CD4-positive, alpha-beta T cell treated with Interleukin-4 for 1 hour (primary cell): ENCODE data around the gene KCNG4.

Experiments
- DNase-seq, 2 donors: peaks; one replicate each; pipeline ENCODE4 v3.0.0-alpha.2; 2020 to 2022

Gene KCNG4

DNA sequence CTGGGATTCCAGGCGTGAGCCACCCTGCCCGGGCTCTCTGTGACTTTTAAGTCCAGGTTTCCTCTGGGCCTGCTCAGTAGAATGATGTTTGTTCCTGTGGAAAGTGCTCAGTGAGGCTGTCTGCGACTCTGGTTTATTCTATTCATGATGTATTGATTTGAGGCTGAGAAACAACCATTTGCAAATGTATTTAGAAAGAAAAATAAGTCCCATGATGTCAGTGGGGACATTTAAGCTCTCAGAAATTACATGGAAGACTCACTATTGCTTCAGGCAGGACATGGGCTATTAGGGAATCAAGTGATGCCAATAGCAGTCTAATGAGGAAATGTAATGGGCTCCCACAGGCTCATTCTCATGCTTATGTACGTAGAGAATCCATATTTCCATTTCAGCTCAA lies 22.2 kb upstream of the KCNG4 start:
- DNase-seq = no peak

DNA sequence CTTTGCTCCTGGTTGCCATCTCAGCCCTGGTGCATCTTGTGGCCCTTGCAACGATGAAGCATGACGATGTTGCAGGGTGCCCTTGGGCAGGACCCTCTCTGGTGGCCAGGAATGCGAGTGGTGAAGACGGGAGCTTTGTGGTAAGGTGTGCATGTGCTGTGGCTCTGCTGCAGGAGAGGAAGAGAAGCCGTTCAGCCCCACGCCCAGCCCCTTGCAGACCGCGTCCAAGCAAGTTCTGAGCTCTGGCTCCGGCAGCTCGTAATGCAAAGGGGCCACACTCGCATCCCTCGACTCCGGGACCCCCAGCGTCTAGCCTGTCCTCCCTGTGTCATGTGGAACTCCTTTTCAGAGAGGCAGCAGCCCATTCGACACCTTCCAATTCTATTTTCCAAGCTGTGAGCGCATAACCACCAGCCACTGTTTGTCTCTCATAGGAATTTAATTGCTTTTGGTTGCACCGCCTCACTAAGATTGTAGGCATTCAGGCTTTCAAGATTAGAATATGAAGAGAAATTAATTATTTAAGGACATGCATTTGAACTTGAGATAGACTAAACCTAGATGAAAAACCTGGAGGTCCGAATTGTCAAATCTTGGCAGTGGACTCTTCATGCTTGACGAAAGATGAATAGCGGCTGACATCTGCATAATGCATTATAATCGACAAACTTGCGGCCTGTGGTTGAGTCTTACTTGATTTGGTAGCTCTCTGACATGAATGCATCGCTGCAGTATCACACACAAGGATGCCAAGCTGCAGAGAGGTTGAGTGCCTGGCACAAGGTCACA lies 21.1 kb upstream of the KCNG4 start:
- no peak for DNase-seq

DNA sequence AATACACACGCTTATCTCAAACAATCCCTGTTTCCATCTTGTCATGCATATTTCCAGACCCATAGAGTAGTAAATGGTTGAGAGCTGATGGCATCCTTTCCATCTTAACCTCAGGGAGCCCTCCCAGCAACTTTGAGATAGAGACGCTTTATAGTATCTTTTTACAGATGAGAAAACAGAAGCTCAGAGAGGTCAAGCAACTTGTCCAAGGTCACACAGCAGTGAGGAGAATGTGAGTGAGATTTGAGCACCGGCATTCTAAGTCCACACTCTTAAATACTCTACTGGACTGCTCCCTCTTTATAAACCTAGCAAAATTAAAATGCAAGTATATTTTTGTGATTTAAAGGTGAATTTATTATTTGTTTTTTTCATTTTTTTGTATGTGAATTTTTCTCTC lies 19.9 kb upstream of the KCNG4 start:
- DNase-seq = no peak

DNA sequence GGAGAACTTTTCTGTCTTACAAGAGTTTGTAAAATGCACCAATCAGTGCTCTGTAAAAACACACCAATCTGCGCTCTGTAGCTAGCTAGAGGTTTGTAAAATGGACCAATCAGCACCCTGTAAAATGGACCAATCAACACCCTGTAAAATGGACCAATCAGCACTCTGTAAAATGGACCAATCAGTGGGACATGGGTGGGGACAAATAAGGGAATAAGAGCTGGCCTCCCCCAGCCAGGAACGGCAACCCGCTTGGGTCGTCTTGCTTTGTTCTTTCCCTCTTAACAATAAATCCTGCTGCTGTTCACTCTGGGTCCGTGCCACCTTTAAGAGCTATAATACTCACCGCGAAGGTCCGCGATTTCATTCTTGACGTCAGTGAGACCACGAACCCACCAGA lies 18.5 kb upstream of the KCNG4 start:
- DNase-seq = no peak

DNA sequence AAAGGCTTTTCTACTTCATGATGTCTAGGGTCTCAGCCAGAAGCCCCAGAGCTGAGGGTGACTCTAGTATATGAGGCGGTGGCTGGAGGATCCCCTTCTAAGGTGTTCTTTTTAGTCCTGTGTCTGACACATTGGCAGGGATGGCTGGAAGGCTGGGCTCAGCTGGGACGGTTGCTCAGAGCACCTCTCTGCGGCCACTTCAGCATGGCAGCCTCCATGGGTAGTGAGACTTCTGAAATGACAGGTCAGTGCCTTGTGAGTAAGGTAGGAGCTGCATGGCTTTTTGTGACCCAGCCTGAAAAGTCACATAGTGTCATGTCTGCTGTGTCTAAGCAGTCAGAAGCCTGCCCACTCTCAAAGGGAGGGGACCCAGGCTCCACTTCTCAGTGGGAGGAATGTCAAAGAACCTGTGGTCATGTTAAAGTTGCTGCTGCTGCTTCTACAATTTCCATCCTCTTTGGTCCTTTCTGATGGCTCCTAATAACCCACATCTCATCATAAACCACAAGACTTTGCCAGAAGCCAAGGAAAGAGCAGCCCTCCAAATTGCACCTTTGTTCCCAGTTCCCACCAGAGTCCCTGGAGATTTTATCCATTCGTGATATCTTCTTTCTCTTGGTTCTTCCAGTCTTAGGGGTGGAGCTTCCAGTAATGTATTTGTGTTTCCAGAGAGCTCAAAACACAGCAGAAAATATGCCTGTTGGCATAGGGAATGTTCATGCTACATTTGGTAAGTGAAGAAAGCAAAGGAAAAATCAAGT lies 15.4 kb upstream of the KCNG4 start:
- no peak for DNase-seq

DNA sequence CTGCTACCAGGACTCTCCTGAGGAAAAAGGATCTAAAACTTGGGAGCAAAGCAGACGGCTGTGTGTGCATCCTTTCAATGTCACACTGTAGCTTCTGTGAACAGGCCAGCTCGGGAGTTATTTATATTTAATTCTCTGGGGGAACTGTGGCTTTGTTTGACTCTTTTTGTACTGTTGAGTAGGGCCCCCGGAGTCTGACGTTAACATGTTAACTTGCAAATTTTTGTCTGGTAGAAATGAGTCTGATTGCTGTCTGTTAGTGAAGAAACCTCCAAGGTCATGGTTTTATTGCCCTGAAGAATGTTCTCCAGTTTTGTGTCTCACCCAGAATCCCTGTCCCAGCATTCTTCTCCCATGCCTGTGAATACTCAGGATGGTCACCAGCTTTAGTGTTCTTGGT lies 14.2 kb upstream of the KCNG4 start:
- no peak for DNase-seq

DNA sequence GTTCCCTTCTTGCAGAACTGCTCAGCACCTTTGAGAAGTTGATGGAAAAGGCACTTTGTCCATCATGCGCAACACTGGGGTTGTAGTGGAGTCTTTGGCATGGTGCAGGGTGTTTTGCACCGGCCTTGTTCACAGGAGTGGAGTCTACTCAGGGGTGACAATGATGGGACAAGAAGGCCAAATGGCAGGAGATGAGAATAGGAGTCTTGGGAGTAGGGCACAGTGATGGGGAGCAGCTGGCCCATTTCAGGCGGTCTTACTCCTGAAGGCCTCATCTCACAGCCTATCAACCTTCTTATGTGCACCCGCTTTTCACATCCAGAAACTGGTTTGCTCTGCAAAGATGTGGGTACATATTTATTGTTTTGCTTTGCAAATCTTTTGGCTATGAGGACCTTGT lies 13.4 kb upstream of the KCNG4 start:
- DNase-seq = no peak

DNA sequence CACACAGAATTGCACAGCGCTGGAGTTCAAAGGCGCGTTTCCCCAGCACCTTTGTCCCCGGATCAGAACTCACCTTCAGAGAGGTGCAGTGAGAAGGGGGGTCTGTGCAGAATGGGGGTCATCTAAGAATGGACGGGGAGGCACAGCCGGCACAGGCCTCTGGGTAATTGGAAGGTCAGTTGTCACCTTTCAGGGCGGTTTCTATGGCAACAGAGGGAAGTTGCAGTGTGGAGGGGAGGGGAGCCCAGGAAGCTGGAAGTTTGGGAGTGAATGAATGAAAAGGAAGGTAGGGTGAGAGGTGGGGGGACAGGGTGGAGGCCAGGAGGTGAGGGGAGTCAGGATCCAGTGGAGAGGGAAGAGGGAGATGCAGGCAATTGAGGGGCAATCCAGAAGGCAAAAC lies 12.4 kb upstream of the KCNG4 start:
- DNase-seq = no peak

DNA sequence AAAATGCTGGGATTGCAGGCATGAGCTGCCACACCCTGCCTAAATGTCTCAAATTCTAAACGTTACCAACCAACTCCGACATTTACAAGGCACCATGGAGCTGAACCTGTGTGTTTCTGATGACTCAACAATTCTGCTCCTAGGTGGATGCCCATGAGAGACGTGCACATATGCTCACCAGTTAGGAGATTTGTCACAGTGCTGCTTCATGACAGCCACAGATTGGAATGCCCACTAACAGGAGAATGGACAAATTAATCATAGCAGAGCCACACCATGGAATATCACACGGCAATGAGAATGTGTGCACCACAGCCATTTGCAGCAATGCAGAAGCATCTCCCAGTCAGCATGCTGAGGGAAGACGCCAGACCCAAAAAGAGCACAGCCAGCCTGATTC lies 8.0 kb upstream of the KCNG4 start:
- DNase-seq = no peak

DNA sequence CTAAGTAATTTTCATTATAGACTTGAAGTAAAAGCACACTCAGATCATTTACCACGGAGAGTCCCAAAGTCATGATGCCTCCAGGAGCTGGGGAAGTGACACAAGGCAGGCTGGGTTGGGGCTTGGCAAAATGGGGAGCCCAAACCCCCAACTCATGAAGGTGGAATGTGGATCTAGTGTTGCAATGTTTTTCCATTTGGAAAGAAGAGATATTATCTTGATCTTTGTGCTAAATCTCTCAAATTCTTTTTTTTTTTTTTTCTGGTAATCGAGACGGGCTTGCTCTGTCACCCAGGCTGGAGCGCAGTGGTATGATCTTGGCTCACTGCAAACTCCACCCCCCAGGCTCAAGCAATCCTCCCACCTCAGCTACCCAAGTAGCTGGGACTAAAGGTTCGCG lies 7.5 kb upstream of the KCNG4 start:
- DNase-seq = no peak

DNA sequence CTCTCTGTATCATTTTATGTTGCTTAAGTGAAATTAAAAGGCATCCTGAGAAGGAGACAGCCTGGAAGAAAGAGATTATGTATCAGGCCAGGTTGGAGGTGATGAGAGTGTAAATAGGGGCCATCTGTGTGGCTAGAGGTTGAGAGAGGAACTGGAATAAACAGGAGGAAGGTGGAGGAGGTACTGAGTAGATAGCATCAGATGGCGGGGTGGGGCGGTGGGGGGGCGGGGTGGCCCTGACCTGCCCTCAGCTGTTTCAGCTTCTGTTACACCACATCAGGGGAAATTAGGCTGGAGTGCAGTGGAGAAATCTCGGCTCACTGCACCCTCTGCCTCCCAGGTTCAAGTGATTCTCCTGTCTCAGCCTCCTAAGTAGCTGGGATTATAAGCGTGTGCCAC lies 6.9 kb upstream of the KCNG4 start:
- DNase-seq = no peak

DNA sequence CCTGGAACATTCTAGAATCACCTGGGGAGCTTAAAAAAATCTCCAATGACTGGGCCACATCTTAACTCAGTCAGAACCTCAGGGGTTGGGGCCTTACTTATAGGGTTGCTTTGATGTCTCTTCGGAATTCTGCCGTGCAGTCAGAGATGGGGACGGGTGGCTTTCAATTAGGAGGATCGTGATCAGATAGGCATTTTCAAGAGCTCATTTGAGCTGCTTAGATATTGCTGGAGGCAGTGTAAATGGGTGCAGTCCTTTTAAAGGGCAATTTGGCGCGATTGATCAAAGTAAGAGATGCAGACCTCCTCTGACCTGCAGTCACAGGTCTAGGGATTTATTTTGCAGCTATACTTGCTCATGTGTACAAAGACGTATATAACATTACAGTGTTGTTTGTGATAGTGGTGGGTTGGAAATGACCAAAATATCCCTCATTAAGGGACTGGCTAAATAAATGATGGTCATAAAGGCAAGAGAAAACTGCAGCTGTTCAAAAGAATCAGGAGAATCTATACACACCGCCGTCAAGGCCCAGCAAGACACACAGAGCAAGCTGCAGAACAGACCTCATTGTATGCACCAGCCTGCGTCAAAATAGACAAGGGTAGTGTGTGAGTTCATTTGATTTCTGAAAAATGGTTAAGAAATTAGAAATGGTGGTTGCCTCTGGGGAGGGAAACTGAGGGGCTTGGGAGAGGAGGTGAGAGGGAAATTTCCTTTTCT lies 6.3 kb upstream of the KCNG4 start:
- DNase-seq = no peak

DNA sequence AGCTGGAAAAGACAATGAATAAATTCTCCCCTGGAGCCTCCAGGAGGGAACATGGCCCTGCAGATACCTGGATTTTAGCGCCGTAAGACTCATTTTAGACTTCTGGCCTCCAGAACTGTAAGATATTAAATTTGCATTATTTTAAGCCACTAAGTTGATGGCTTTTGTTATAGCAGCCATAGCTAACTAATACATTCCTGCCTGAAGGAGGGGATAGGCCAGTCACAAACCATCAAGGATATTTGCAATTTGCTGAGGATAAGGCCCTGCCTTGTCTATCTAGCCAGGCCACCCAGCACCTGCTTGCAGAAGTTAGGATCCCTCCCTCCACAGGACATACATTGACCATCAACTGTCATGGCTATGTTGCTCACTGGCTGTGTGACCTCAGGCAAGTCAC lies 4.9 kb upstream of the KCNG4 start:
- no peak for DNase-seq

DNA sequence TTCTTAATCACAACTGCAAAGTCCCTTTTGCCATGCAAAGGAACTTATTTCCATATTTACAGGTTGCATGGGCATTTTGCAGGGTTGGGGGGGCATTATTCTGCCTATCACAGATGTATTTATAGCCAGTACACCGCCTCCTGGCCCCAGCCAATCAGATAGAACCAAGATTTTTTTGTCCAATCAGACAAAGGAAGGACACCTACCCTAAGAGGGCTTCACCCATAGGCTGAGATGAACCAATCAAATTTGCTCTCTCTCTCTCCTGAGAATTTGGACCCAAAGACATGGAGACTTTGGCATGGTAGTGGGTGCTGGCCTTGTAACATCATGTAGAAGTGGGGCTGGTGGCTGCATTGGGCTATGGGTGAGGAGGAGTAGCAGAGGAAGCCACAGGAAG lies 3.9 kb upstream of the KCNG4 start:
- DNase-seq = no peak

DNA sequence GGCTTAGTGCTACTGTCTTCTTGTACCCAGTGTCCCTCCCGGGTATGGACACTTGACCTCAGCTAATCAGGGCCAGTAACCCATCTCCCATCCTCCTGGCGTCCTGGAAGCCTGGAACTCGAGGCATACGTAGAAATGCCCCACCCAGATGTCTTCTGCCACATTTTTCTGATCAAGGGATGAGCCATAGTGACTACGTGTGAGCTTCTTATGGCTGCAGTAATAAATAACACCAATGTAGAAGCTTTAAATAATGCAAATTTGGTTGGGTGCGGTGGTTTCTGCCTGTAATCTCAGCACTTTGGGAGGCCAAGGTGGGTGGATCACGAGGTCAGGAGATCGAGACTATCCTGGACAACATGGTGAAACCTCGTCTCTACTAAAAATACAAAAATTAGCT lies 3.0 kb upstream of the KCNG4 start:
- DNase-seq = no peak

DNA sequence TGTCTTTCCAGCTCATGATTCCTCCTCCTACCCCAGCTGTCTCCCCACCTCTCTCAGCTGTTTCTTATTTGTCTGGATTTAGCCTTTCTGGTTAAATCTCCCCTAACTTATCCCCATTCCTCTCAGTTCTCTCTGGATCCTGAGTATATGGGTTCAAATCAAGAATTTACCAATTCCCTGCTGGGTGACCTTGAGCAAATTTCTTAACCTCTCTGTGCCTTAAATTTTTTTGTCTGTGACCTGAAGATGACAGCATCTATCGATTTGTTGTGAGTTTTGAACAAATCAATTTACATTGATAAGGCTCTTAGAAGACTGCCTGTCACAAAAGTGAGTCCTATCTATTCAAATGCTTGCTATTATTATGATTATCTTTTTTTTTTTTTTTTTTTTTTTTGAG lies 2.0 kb upstream of the KCNG4 start:
- no peak for DNase-seq

DNA sequence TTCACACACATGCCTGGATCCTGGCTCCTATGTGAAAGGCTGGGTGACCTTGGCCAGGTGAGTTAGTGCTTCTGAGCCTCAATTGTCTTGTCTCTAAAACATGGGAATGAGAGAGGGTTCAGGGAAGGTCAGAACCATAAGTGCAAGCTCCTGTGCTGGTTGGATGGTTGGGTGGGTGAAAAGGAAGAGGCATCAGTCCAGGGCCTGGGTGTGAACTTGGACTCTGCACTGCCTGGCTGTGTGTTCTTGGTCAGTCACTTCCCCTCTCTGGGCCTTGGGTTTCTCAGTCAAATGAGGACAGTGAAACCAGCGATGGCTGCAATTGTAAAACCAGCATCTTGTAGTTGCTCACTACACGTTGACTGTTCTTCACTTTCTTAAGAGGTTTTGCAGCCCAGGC lies 643 bp upstream of the KCNG4 start:
- no peak for DNase-seq

DNA sequence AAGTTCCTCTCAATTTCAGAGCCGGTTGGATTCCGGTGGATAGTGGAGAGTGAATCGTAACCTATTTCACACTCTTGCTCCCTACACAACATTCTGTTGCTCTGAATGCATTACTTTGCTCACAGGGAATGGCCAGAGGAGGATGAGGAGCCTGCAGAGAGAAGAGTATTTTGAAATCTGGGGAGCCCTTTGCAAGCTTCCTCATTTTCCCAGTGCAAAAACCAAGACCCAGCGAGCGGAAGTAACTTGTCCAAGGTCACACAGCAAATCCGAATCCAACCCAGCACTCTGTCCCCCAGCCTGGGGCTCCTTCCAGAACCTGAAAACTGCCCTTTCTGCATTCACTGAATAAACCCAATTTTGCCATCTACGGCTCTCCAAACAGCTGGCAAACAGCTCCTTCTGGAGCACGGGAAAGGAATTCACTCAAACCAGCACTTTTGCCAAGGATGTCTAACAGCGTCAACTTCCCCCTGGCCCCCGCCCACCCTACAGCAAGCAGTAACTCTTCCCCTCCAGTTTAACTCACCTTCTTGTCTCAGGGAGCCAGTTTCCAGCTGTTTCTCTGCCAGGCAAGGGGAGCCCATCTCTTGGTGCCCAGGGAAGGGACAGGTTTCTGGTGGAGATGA lies 557 bp downstream of the KCNG4 start:
- peak in 1 of 2 donors; percentile 13 for DNase-seq

DNA sequence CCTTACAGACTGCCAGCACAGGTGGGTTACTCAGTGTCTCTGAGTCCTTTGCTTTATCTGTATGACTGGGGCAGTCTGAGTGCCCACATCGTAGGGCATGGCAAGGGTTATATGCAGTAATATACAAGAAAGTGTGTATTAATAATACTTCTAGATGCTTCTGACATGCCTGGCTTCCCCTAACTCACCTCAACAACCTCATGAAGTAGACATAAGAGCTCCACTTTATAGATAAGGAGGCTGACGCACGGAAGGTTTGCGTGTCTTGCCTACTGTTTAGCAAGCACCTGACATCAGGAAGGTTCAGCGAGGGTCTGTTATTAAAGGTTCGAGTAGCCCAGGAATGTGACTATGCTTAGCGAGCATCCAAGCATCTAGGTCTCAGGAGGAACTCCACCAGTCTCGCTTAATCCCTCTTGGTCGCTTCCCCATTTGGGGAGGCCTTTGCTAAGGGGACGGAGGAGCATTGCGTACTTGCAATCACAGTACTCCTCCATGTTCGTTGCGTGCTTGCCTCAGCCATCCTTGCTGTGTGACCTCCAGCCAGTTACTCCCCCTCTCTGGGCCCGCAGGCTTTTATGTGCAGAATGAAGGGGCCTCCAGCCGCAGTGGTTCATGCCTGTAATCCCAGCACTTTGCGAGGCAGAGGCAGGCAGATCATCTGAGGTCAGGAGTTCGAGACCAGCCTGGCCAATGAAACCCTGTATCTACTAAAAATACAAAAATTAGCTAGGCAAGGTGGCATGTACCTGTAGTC lies 1.6 kb downstream of the KCNG4 start:
- DNase-seq = no peak

DNA sequence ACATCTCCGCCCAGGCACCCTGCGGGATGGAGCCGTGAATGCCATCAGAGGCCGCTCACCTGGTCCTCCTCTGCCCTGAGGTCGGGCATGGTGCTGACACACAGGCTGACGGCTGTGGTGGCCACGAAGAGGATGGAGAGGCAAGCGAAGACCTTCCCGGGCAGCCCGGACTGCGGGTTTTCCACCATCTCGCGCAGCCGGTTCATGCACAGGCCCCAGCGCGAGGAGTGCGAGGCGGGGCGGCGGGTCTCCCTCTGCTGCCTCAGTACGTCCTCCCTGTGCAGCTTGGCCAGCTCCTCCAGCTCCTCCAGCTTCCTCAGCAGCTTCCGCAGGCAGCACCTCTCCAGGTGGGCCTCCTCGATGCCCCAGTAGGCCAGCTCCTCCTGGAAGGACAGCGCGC lies 3.1 kb downstream of the KCNG4 start:
- no peak for DNase-seq

DNA sequence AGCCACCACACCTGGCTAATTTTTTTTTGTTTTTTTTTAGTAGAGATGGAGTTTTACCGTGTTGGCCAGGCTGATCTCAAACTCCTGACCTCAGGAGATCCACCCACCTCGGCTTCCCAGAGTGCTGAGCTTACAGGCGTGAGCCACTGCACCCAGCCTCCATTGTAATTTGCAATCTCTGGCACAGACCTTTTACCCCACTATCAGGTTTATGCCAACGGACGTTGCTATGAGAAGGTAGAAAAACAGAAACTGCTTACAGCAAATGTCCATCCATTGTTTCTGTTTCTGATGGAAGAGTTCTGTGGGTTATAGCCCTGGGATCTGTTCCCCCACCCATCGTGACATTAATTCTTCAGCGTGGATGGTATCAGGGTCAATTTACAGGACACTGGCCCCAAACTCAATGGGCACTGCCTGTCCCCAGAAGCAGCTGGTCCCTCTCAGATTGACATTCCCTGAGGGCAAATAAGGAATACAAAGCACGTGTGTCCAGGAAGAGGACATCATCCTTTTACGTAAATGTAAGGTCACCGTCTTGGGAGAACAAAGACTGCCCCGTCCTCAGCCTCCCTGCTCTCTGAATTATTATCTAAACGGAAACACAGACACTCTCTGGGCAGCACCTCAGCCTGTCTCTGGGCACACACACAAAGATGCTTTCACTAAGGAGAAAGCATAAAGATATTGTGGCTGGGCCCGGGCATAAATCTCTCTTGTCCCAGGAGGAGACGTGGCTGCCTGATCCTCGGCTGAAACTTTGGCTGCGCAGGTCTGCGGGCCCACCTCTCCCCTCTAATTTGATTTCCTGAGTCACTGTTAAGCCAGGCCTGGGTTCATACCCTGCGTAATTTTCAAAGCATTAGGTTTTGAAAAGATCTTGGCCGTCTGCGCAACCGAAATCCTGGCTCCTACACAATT lies 5.2 kb downstream of the KCNG4 start:
- DNase-seq = no peak

DNA sequence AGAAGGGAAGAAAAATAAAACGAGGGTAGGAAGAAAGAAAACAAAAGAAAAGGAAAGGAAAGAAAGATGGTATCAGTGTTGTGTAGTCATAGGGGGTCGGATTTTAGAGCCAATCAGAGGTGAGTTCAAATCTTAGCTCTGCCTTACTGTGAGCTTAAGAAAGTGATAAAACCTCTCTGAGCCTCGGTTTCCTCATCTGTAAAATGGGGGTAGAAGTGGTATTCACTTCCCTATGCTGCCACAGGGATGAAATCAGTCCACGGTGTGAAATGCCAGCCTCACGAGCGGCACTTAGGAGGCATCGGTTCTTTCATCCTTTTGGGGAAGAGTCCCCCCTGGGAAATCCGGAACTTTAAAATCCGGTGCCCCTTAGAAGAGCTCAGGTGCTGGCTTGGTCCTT lies 6.1 kb downstream of the KCNG4 start:
- DNase-seq = no peak
